H54 (cell line): ENCODE measurements around the gene HBA2.

ENCODE experiments used
- DNase-seq: peaks from one replicate; pipeline ENCODE4 v3.0.0; 2011; ENCODE audit warnings: low spot score, mixed read lengths; ENCODE audit not compliant: insufficient read length
- FAIRE-seq: peaks from 3 replicates; lab custom pipeline; 2011; peaks lifted over from hg19 to GRCh38; lab: Jason Lieb, UNC
- POLR2A ChIP-seq: IDR thresholded peaks from 2 replicates; pipeline ENCODE4 v1.6.1; 2011; ENCODE audit warnings: low read depth, mild to moderate bottlenecking, low read length

Gene HBA2

GRCh38 chr16:177394-177822 is 4.7 kb downstream of the HBA2 start:
- no peak for FAIRE-seq

DNA sequence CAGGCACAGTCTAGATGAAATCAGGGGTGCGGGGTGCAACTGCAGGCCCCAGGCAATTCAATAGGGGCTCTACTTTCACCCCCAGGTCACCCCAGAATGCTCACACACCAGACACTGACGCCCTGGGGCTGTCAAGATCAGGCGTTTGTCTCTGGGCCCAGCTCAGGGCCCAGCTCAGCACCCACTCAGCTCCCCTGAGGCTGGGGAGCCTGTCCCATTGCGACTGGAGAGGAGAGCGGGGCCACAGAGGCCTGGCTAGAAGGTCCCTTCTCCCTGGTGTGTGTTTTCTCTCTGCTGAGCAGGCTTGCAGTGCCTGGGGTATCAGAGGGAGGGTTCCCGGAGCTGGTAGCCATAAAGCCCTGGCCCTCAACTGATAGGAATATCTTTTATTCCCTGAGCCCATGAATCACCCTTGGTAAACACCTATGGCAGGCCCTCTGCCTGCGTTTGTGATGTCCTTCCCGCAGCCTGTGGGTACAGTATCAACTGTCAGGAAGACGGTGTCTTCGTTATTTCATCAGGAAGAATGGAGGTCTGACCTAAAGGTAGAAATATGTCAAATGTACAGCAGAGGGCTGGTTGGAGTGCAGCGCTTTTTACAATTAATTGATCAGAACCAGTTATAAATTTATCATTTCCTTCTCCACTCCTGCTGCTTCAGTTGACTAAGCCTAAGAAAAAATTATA is 5.4 kb downstream of the HBA2 start:
- no peak for DNase-seq
- no peak for TF ChIP-seq POLR2A
- FAIRE-seq: no peak

More at GRCh38 chr16:177394-177822, 4.7 kb downstream of the HBA2 start:
- TF ChIP-seq POLR2A: no peak
- DNase-seq: no peak

GRCh38 chr16:178668-179015 is 6.0 kb downstream of the HBA2 start:
- TF ChIP-seq POLR2A: no peak
- FAIRE-seq: no peak
- DNase-seq: no peak

- TF ChIP-seq POLR2A: no peak
- FAIRE-seq (no peak), DNase-seq (no peak)
Measured at GRCh38 chr16:179211-180092, 6.8 kb downstream of the HBA2 start.

- TF ChIP-seq POLR2A: no peak
- DNase-seq: no peak
- FAIRE-seq: no peak
Measured at GRCh38 chr16:180101-180675, 7.5 kb downstream of the HBA2 start, which contains the start of gene HBQ1. HBQ1 (plus strand) TSS chr16:180459; CDS start chr16:180487, 28 bp downstream.

- FAIRE-seq (no peak), DNase-seq (no peak)
- no peak for TF ChIP-seq POLR2A
Measured at GRCh38 chr16:180681-181564, 8.2 kb downstream of the HBA2 start.

GRCh38 chr16:181565-182021 is 8.9 kb downstream of the HBA2 start:
- DNase-seq (no peak), FAIRE-seq (no peak)
- no peak for TF ChIP-seq POLR2A

DNA sequence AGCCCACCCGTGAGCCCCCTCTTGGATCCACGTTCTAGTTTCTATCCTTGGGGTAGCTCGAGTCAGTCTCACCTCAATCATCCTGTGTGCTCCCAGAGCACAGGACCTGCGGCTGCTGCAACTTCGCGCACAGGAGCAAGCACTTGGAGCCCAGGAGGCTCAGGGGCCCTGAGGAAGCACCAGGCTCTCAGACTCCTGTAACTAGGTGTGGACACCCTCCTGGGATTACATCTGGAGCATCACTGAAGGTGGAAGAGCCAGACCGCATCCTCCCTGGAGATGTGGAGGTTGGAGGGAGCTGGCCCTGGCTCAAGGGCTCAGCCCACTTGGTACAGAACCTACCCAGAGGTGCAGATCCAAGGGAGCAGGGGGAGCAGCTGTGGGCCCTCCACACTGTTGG is 10.3 kb downstream of the HBA2 start:
- TF ChIP-seq POLR2A: no peak
- FAIRE-seq (no peak), DNase-seq (no peak)

DNA sequence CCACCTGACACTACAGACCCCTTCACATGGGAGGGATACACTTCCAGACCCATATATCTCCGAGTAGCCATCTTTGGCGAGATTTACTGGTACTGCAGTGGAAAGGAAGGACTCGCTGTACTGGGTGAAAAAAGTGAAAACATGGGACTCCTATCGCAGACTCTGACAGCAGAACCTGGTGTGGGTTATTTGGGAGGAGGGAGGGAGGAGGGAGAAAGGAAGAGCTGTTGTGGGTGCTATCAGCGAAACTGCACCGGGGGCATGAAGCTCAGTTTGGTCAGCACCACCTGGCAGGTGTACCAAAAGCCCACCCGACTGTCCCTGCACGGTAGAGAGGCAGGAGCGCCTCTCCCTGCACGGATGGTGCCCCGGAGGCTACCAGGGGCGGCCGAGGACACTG is 12.5 kb downstream of the HBA2 start:
- FAIRE-seq: no peak
- TF ChIP-seq POLR2A: no peak
- no peak for DNase-seq

DNA sequence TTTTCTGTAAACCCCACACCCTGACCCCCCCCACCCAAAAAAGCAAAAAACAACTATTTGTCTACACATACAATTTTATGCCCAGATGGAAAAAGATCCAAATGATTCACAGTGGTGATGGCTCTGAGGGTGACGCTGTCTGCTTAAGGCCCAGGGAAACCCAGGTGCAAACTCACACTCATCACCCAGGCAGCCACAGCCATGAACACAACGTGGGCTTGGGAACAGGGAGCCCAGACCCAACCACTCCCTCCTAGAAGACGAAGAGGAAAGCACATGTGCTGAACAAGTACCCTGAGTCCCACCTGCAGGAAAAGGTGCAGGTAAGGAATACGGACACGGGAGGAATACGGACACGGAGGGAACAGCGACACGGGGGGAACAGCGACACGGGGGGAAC is 13.0 kb downstream of the HBA2 start:
- no peak for TF ChIP-seq POLR2A
- no peak for FAIRE-seq
- DNase-seq: no peak

- TF ChIP-seq POLR2A: no peak
- no peak for DNase-seq
- FAIRE-seq: no peak
Measured at GRCh38 chr16:187330-187729, 14.7 kb downstream of the HBA2 start.

- FAIRE-seq (no peak), DNase-seq (no peak)
- TF ChIP-seq POLR2A: no peak
Measured at GRCh38 chr16:188674-189073, 16.0 kb downstream of the HBA2 start.

- no peak for FAIRE-seq
- DNase-seq: no peak
- no peak for TF ChIP-seq POLR2A
Measured at GRCh38 chr16:189604-190186, 17.0 kb downstream of the HBA2 start.
